GM21367 (cell line): ENCODE data around the gene STAC.
A peak's percentile ranks its signal among the peaks of the same experiment; 100 is the strongest.

Source experiments
- ATAC-seq: cut with Tn5 transposase; IDR thresholded peaks from one replicate; pipeline ENCODE4 v1.9.1; 2021; ENCODE audit not compliant: unreplicated experiment

STAC gene

GRCh38 chr3:36511791-36512486, 131.6 kb downstream of the STAC start:
- ATAC-seq, result no peak

GRCh38 chr3:36512555-36512954, 132.3 kb downstream of the STAC start:
- no peak for ATAC-seq

- no peak for ATAC-seq
These were observed 133.9 kb downstream of the STAC start for GRCh38 chr3:36514171-36514570.

GRCh38 chr3:36519682-36520081, 139.4 kb downstream of the STAC start:
- no peak for ATAC-seq

GRCh38 chr3:36520241-36521006, 140.1 kb downstream of the STAC start:
- no peak for ATAC-seq

GRCh38 chr3:36521007-36521379, 140.7 kb downstream of the STAC start:
- ATAC-seq, result no peak

- no peak for ATAC-seq
These were observed 144.3 kb downstream of the STAC start for GRCh38 chr3:36524560-36524959.

- no peak for ATAC-seq
These were observed 145.0 kb downstream of the STAC start for GRCh38 chr3:36525115-36525801.

GRCh38 chr3:36538136-36538749, 157.9 kb downstream of the STAC start:
- no peak for ATAC-seq

- no peak for ATAC-seq
These were observed 160.7 kb downstream of the STAC start for GRCh38 chr3:36540888-36541518.

GRCh38 chr3:36542186-36542585, 161.9 kb downstream of the STAC start:
- no peak for ATAC-seq

- no peak for ATAC-seq
These were observed 163.1 kb downstream of the STAC start for GRCh38 chr3:36543276-36543997.

- no peak for ATAC-seq
These were observed 165.9 kb downstream of the STAC start for GRCh38 chr3:36546226-36546625.

- no peak for ATAC-seq
These were observed 168.4 kb downstream of the STAC start for GRCh38 chr3:36548712-36549111.

GRCh38 chr3:36557021-36557707, 176.9 kb downstream of the STAC start:
- ATAC-seq, result peak; percentile 84

GRCh38 chr3:36557708-36558421, 177.6 kb downstream of the STAC start:
- ATAC-seq, result no peak

- ATAC-seq, result no peak
These were observed 178.7 kb downstream of the STAC start for GRCh38 chr3:36558961-36559360.

GRCh38 chr3:36560685-36561084, 180.4 kb downstream of the STAC start:
- ATAC-seq, result no peak

GRCh38 chr3:36561601-36562000, 181.3 kb downstream of the STAC start:
- no peak for ATAC-seq
